Adipocyte (in vitro differentiated cells): Measurements from ENCODE around the gene KLHL8.
"Not testable (repeated sequence)": the region's sequence is repeated elsewhere in the genome, so short reads cannot be mapped to it uniquely, and the experiment has no call there.

ENCODE experiments used
- DNase-seq: peaks from one replicate; pipeline ENCODE4 v3.0.0-alpha.2; 2015; ENCODE audit warnings: low read depth
- H3K27me3 ChIP-seq: replicated peaks from 2 replicates; pipeline ENCODE4 v1.7.0; 2013; ENCODE audit warnings: mild to moderate bottlenecking, low read length, moderate library complexity; ENCODE audit not compliant: control insufficient read depth, insufficient read depth
- H3K36me3 ChIP-seq: 2 replicates; pipeline ENCODE4 v1.7.0; 2013; ENCODE audit warnings: low read length, mild to moderate bottlenecking, moderate library complexity; ENCODE audit not compliant: control insufficient read depth, insufficient read depth, severe bottlenecking
- H3K4me1 ChIP-seq: 2 replicates; pipeline ENCODE4 v1.7.0; 2013; ENCODE audit warnings: mild to moderate bottlenecking, low read length, moderate library complexity; ENCODE audit not compliant: control insufficient read depth, insufficient read depth
- H3K4me3 ChIP-seq: 2 replicates; pipeline ENCODE4 v1.7.0; 2013; ENCODE audit warnings: mild to moderate bottlenecking, low read length, moderate library complexity
- H3K9ac ChIP-seq: 2 replicates; pipeline ENCODE4 v1.7.0; 2013; ENCODE audit warnings: mild to moderate bottlenecking, low read length, moderate library complexity
- H3K9me3 ChIP-seq: 2 replicates; pipeline ENCODE4 v1.7.0; 2013; ENCODE audit warnings: mild to moderate bottlenecking, low read length, moderate library complexity; ENCODE audit not compliant: control insufficient read depth

The KLHL8 gene

DNA sequence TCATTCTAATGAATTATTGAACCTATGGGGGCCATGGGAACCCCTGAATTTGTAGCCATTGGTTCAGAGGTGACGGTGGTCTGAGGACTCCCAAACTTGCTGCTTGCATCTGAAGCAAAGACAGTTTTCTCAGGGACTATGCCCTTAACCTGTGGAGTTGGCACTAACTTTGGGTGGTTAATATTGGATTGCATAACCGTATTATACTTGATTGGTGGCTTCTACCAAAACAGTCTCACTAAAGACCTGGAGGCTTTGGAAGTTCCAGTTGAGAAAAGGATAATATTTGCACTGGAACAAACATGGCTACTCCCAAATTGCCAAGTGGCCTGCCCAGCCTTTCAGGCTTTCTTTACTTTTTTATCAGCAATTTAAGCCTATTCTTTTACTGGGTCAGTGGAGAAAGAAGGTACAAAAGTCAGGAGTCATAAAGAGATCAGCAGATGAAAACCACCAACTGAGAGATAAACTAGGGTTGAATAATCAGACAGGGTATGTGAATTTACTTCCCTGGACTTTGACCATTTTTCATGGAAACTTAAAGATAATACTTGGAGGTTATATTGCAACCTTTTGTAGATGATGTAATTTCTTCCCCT, 7.9 kb upstream of the KLHL8 start:
- no peaks in the 10 kb centered on the region for H3K4me1 ChIP-seq
- no peak overlapping the region for H3K9ac ChIP-seq
- no peaks in the 10 kb centered on the region for H3K36me3 ChIP-seq
- no peaks in the 10 kb centered on the region for H3K27me3 ChIP-seq
- H3K4me3 ChIP-seq: no peak overlapping the region
- no peak for DNase-seq
- H3K9me3 ChIP-seq: no peaks in the 10 kb centered on the region

DNA sequence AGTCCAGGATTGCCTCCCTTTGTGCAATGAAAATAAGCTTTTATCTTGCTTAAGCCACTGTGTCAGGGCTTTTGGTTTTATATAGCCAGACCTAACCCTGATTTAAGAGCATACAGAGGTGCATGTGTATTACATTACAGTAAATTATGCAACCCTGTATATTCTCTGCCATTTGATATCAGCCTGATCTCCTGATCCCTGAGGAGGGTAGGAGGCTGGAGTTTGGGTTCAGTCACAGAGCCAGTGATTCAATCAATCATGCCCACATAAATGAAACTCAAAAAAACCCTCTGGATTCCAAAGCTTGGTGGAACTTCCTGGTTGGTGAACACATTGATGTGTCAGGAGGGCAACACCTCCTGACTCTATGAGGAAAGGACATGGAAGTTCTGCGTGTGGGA, 7.3 kb upstream of the KLHL8 start:
- Histone ChIP-seq H3K27me3 (no peaks in the 10 kb centered on the region), H3K9me3 (no peaks in the 10 kb centered on the region), H3K4me1 (no peaks in the 10 kb centered on the region), H3K36me3 (no peaks in the 10 kb centered on the region), H3K4me3 (no peak overlapping the region), H3K9ac (no peak overlapping the region)
- DNase-seq: peak; percentile 48

DNA sequence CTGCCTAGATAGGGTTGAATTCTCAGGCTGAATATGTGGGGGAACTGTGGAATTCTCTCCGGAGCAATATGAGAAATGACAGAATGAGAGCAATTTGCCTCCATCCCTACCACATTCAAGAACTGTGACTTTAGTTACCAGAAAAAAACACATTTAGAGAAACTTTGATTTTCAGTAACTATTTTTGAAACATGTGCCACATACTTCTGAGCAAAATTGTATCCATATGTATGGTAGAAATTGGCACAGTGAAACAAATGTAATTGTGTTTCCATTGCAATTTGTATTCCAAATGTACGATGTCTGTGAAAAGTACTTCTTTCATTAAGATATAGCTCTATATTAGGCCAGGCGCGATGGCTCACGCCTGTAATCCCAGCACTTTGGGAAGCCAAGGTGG, 5.5 kb upstream of the KLHL8 start:
- Histone ChIP-seq H3K4me3 (no peak overlapping the region), H3K36me3 (no peaks in the 10 kb centered on the region), H3K4me1 (no peaks in the 10 kb centered on the region), H3K27me3 (no peaks in the 10 kb centered on the region), H3K9me3 (no peaks in the 10 kb centered on the region), H3K9ac (no peak overlapping the region)
- DNase-seq: no peak

DNA sequence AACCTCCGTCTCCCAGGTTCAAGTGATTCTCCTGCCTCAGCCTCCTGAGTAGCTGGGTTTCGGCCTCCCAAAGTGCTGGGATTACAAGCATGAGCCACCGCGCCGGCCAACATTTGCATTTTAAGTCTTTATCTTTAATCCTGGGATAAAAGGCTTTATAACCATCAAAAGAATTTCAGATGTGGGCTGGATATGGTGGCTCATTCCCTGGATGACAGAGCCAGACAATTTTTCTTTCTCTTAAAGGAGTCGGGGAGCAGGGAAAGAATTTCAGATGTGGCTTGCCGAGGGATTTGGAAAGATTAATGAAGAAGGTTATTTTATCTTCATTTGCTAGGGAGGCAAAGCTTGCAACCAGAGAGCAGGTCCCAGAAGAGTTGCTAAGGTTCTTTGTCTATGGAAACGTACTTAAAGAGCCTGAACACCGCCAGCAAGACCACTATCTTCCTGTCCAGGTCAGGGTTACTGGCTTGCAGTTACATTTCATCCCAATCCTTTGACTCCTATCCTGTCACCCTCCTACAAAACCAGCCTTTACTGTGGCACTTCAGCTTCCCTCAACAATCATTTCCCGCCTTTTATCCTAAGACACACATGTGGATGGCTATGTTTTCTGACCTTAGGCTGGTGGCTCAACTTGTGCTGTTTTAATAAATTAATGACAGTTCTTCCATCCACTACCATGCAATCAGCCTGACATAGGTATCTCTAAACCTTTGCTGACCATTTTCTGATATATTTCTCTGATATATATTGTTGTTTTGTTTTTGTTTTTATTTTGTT, 3.9 kb upstream of the KLHL8 start:
- H3K9me3 ChIP-seq: no peaks in the 10 kb centered on the region
- no peak overlapping the region for H3K4me3 ChIP-seq
- no peak for DNase-seq
- no peaks in the 10 kb centered on the region for H3K27me3 ChIP-seq
- no peaks in the 10 kb centered on the region for H3K4me1 ChIP-seq
- H3K9ac ChIP-seq: no peak overlapping the region
- H3K36me3 ChIP-seq: no peaks in the 10 kb centered on the region

DNA sequence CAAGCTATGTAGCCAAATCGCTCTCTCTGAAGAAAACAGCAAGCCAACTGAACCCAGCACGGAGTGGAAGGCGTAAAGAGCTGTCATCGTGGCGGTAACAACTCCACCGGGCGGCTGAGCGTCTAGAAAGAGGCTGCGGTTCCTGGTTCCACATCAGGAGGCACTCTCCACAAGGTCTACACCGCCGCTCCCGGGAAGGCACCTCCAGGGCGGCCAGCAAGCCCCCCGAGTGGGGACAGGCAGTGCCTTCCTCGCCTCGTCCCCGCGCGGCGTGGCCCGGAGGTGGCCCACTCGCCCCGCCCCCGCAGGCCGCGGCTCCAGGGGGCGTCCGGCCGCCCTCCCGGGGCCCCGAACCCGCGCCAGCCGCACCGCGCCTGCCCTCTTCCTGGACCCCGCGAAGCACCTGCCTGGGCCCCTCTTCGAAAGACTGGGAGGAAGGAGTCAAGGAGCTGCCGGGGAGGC, 755 bp downstream of the KLHL8 start:
- peaks cover 4% of the 10 kb centered on the region for H3K4me1 ChIP-seq
- H3K9ac ChIP-seq: peak overlapping the region; percentile 98
- peak; percentile 71 for DNase-seq
- H3K36me3 ChIP-seq: no peaks in the 10 kb centered on the region
- H3K4me3 ChIP-seq: peak overlapping the region; percentile 96
- no peaks in the 10 kb centered on the region for H3K27me3 ChIP-seq
- no peaks in the 10 kb centered on the region for H3K9me3 ChIP-seq

DNA sequence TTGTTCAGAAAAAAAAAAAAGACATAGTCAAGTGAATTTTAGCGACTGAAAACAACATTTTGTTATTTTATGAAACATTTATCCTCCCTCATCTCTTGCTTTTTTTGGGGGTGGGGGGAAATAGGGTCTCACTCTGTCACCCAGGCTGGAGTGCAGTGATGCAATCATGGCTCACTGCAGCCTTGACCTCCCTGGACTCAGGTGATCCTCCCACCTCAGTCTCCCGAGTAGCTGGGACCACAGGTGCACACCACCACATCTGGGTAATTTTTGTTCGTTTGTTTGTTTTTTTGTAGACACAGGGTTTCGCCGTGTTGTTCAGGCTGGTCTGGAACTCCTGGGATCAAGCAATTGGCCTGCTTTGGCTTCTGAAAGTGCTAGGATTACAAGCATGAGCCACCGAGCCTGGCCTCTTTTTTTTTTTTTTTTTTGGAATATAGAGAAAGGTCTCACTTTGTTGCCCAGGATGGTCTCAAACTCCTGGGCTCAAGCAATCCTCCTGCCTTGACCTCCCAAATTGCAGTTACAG, 3.1 kb downstream of the KLHL8 start:
- H3K4me3 ChIP-seq, H3K9me3 ChIP-seq, DNase-seq, H3K27me3 ChIP-seq, H3K36me3 ChIP-seq, H3K9ac ChIP-seq: not testable (repeated sequence)
- peaks cover 18% of the 10 kb centered on the region for H3K4me1 ChIP-seq

DNA sequence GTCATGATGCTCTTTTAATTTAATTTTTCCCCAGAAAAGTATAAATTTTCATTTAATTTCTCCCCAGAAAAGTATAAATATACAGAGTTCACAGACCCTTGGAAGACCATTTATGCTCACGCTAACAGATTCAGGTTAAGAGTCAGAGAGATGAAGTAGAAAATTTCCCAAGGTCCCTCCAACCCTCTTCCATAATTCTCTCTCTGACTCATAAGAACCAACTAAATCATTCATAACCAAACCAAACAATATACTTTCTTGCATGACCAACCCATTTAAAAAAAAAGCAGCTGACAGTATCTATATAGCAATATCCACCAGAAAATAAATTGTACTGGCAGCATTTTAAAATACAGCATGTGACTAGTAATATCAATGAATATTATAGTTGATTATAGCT, 3.9 kb downstream of the KLHL8 start:
- H3K36me3 ChIP-seq: no peaks in the 10 kb centered on the region
- DNase-seq: no peak
- H3K27me3 ChIP-seq: no peaks in the 10 kb centered on the region
- H3K9me3 ChIP-seq: no peaks in the 10 kb centered on the region
- no peak overlapping the region for H3K9ac ChIP-seq
- no peak overlapping the region for H3K4me3 ChIP-seq
- H3K4me1 ChIP-seq: peaks cover 18% of the 10 kb centered on the region

DNA sequence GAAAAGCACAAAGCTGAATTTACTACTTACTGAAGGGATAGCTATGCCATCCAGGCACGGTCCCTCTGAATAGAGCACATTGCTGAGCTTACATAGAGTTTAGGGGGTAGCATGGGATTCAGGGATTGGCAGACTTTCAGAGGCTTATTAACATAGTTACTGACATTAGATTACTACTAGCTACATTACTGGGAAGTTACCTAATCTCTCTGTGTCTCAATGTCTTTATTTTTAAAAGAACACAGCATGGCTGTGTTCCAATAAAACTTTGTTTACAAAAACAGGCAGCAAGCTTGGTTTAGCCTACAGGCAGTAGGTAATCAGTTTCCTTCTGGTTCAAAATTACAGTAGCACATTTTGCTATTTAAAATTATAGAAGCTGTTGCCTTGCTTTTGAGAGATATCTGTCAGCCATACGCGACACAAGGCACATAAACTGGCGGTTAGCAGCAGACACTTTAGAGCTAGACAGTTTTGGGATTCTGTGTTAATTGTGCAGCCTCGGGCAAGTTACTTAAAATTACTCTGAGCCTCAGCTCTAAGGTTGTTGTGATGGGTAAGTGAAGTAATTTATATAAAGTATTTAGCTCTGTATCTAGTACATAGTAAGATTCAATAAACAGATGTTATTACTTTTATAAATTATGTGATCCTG, 6.9 kb downstream of the KLHL8 start:
- DNase-seq: peak; percentile 79
- no peaks in the 10 kb centered on the region for H3K9me3 ChIP-seq
- no peak overlapping the region for H3K9ac ChIP-seq

DNA sequence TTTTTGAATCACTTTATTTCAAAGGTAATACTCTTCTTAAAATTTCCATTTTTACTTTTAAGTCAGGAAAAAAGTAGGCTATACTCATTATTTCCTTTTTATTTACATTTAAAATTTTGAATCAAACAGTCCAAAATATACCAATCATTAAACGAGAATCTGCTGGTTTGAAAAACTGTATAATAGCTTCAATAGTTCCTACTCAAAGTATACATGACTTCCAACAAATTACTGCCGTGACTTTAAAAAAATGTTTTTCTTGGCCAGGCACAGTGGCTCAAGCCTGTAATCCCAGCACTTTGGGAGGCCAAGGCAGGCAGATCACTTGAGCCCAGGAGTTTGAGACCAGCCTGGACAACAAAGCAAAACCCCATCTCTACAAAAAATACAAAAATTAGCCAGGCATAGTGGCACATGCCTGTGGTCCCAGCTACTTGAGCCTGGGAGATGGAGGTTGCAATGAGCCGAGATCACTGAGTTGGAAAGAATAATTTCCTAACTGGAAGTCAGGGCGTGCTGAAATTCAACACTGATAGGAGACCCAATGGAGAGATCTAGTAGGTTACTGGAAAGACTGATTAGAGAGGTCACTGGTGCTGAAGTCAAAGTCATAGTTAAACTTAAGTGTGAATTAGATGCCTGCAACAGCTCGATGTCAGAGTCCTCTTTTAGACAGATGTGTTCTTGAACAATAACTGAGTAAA, 9.0 kb downstream of the KLHL8 start:
- no peak overlapping the region for H3K4me3 ChIP-seq
- H3K27me3 ChIP-seq: no peaks in the 10 kb centered on the region
- H3K4me1 ChIP-seq: peaks cover 22% of the 10 kb centered on the region
- H3K36me3 ChIP-seq: no peaks in the 10 kb centered on the region
- H3K9ac ChIP-seq: no peak overlapping the region
- no peaks in the 10 kb centered on the region for H3K9me3 ChIP-seq
- peak; percentile 62 for DNase-seq

More for the DNA sequence above, 6.9 kb downstream of the KLHL8 start:
- no peak overlapping the region for H3K4me3 ChIP-seq
- no peaks in the 10 kb centered on the region for H3K27me3 ChIP-seq
- no peaks in the 10 kb centered on the region for H3K36me3 ChIP-seq
- H3K4me1 ChIP-seq: peaks cover 23% of the 10 kb centered on the region

DNA sequence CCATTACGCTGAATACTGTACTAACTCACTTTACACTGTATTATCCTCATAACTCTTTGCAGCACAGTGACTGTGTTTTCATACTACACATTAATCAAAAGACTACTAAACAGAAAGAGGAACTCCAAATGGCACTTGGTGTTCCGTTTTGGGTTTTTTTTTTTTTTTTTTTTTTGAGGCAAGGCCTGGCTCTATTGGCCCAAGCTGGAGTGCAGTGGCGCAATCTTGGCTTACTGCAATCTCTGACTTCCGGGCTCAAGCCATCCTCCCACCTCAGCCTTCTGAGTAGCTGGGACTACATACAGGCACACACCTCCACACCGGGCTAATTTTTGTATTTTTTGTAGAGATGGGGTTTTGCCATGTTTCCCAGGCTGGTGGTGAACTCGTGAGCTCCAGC, 10.7 kb downstream of the KLHL8 start:
- DNase-seq: no peak
- Histone ChIP-seq H3K27me3 (no peaks in the 10 kb centered on the region), H3K4me1 (peaks cover 22% of the 10 kb centered on the region), H3K4me3 (peak overlapping the region; percentile 2), H3K9me3 (no peaks in the 10 kb centered on the region), H3K9ac (no peak overlapping the region), H3K36me3 (no peaks in the 10 kb centered on the region)

DNA sequence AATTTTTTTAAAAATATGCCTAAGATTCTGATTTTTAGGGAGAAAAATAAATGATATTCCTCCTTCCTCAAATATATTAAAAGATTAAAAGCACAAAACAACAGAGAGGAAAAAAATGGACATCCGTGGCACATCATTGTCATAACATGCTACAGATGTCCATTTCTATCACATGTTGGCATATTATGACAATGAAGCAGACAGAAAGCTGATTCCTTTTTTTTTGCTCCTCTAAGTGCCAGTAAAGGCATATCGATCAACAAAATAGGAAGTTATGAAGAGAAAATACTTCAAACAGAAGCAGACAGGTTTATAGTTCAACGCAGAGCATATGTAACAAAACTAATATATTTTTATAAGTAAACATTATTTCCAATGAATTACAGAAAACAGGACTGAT, 11.2 kb downstream of the KLHL8 start:
- Histone ChIP-seq H3K36me3 (no peaks in the 10 kb centered on the region), H3K9ac (no peak overlapping the region), H3K9me3 (no peaks in the 10 kb centered on the region), H3K4me3 (peak overlapping the region; percentile 2), H3K27me3 (no peaks in the 10 kb centered on the region), H3K4me1 (peaks cover 22% of the 10 kb centered on the region)
- DNase-seq: no peak
